Neuronal stem cell (in vitro differentiated cells): ENCODE data around the gene TUBE1.

ENCODE experiments used
- DNase-seq: peaks from one replicate; pipeline ENCODE4 v3.0.0-alpha.2; 2013; ENCODE audit warnings: low spot score
- H2AFZ ChIP-seq: one replicate; pipeline ENCODE4 v1.6.1; 2013; ENCODE audit warnings: mild to moderate bottlenecking, low read length, inconsistent platforms
- H2AK5ac ChIP-seq: 2 replicates; pipeline ENCODE4 v1.6.1; 2013; ENCODE audit warnings: low read depth, mild to moderate bottlenecking, inconsistent platforms, low read length, moderate library complexity, mixed read lengths
- H2BK120ac ChIP-seq: 2 replicates; pipeline ENCODE4 v1.6.1; 2013; ENCODE audit warnings: low read depth, mild to moderate bottlenecking, inconsistent platforms, low read length, moderate library complexity, mixed read lengths
- H2BK12ac ChIP-seq: one replicate; pipeline ENCODE4 v1.6.1; 2013; ENCODE audit warnings: low read length, inconsistent platforms
- H2BK15ac ChIP-seq: 2 replicates; pipeline ENCODE4 v1.6.1; 2013; ENCODE audit warnings: mild to moderate bottlenecking, low read length, inconsistent platforms, mixed read lengths
- H2BK5ac ChIP-seq: one replicate; pipeline ENCODE4 v1.6.1; 2013; ENCODE audit warnings: inconsistent platforms, mild to moderate bottlenecking, low read length, moderate library complexity
- H3K14ac ChIP-seq: one replicate; pipeline ENCODE4 v1.6.1; 2013; ENCODE audit warnings: low read length, inconsistent platforms
- H3K18ac ChIP-seq: 2 replicates; pipeline ENCODE4 v1.6.1; 2013; ENCODE audit warnings: low read length, inconsistent platforms
- H3K23ac ChIP-seq: 2 replicates; pipeline ENCODE4 v1.6.1; 2013; ENCODE audit warnings: low read depth, mild to moderate bottlenecking, mixed read lengths, low read length, inconsistent platforms; ENCODE audit not compliant: poor library complexity
- H3K27ac ChIP-seq: replicated peaks from 3 replicates; pipeline ENCODE4 v1.5.1; 2013; ENCODE audit warnings: low read length, inconsistent platforms
- H3K27me3 ChIP-seq, 3 experiments: 2 replicates each; pipeline ENCODE4 v1.6.1; 2013; ENCODE audit warnings: low read length in 3 of 3, mild to moderate bottlenecking in 2 of 3, inconsistent platforms in 1 of 3, low read depth in 1 of 3, mixed read lengths in 1 of 3, moderate library complexity in 1 of 3; ENCODE audit not compliant: control insufficient read depth in 3 of 3, insufficient read depth in 3 of 3
- H3K36me3 ChIP-seq, 2 donors: replicated peaks in 1 of 2; 2 replicates each; pipeline ENCODE4 v1.6.1; 2013; ENCODE audit warnings: low read length in 2 of 2; ENCODE audit not compliant: control insufficient read depth in 2 of 2, insufficient read depth in 2 of 2
- H3K4ac ChIP-seq: 2 replicates; pipeline ENCODE4 v1.6.1; 2013; ENCODE audit warnings: inconsistent platforms, mild to moderate bottlenecking, low read length, moderate library complexity
- H3K4me1 ChIP-seq, 2 donors: 1 replicate in 1 of 2; 2 replicates in 1 of 2; pipeline ENCODE4 v1.6.1; 2013; ENCODE audit warnings: low read length in 2 of 2, low read depth in 1 of 2; ENCODE audit not compliant: control insufficient read depth in 2 of 2, insufficient read depth in 1 of 2
- H3K4me2 ChIP-seq: one replicate; pipeline ENCODE4 v1.6.1; 2013; ENCODE audit warnings: mild to moderate bottlenecking, low read length, inconsistent platforms; ENCODE audit not compliant: insufficient read depth, poor library complexity, severe bottlenecking
- H3K4me3 ChIP-seq, 2 donors: 2 replicates each; pipeline ENCODE4 v1.5.1; 2013; ENCODE audit warnings: low read length in 2 of 2, mild to moderate bottlenecking in 2 of 2, inconsistent platforms in 1 of 2, moderate library complexity in 1 of 2
- H3K79me1 ChIP-seq: one replicate; pipeline ENCODE4 v1.6.1; 2013; ENCODE audit warnings: low read depth, mild to moderate bottlenecking, inconsistent platforms, low read length, moderate library complexity
- H3K9ac ChIP-seq: one replicate; pipeline ENCODE4 v1.6.1; 2013; ENCODE audit warnings: mild to moderate bottlenecking, low read depth, low read length, inconsistent platforms; ENCODE audit not compliant: poor library complexity
- H3K9me3 ChIP-seq, 2 donors: replicated peaks in 1 of 2; 2 replicates each; pipeline versions ENCODE3 to v1.6.1; 2013; ENCODE audit warnings: low read length in 2 of 2, mild to moderate bottlenecking in 2 of 2, inconsistent platforms in 1 of 2, low read depth in 1 of 2, mixed read lengths in 1 of 2, moderate library complexity in 1 of 2; ENCODE audit not compliant: control insufficient read depth in 2 of 2, insufficient read depth in 1 of 2
- H4K8ac ChIP-seq: one replicate; pipeline ENCODE4 v1.6.1; 2013; ENCODE audit warnings: low read depth, mild to moderate bottlenecking, inconsistent platforms, low read length, moderate library complexity
- H4K91ac ChIP-seq: one replicate; pipeline ENCODE4 v1.6.1; 2013; ENCODE audit warnings: low read length, low read depth, mild to moderate bottlenecking, inconsistent platforms; ENCODE audit not compliant: poor library complexity
- WGBS, 2 donors: extraction: QIAGEN DNeasy Blood & Tissue Kit; methylation state at CpG; one replicate each; pipeline ENCODE4 v1.1.7; 2013; ENCODE audit warnings: missing lambda C conversion rate in 2 of 2, mixed read lengths in 1 of 2; ENCODE audit not compliant: insufficient read length in 2 of 2, insufficient replicate concordance in 1 of 2; ENCODE audit errors: extremely low coverage in 2 of 2; 5-methylcytosine and 5-hydroxymethylcytosine counted together

Gene TUBE1

DNA sequence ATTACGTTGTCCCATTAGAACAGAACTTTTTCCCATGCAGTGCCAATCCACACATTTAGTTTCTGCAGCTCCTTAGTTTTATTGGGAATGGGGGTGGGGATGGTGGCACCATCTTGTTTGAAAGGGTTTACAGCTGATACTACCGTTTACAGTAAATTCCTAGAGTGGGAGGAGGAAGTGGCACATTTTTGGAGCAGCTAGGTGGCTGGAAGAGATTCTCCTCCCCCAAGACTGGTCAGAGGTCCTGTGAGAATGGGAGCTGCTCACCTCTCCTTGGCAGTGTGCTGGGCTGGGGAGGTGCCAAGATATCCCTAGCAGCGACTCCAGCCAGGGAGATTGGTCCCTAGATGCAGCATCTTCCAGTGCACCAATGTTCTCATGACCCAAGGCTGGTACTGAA is 45.7 kb downstream of the TUBE1 start:
- Histone ChIP-seq H3K27ac (no peak overlapping the region), H3K79me1 (no peaks in the 10 kb centered on the region), H3K23ac (no peak overlapping the region), H2BK12ac (no peak overlapping the region), H3K9me3 (peaks cover 0 to under 1% of the 10 kb centered on the region in 2 donors), H3K18ac (no peak overlapping the region), H3K4me1 (peaks cover 0 to 9% of the 10 kb centered on the region in 2 donors), H3K27me3 (no peaks in the 10 kb centered on the region), H2BK15ac (no peak overlapping the region), H2AFZ (peak overlapping the region; percentile 94), H3K4me2 (no peak overlapping the region), H3K9ac (no peak overlapping the region), H3K4ac (no peak overlapping the region), H3K4me3 (no peak overlapping the region), H4K8ac (no peak overlapping the region), H4K91ac (no peak overlapping the region), H2BK120ac (no peak overlapping the region), H3K14ac (no peak overlapping the region), H3K36me3 (no peaks in the 10 kb centered on the region), H2AK5ac (peak overlapping the region; percentile 2), H2BK5ac (no peak overlapping the region)
- DNase-seq, result no peak
- WGBS, 2 donors, result no CpG with 5 or more reads among the region's 3 CpGs

GRCh38 chr6:112040956-112041355 is 46.3 kb downstream of the TUBE1 start:
- DNase-seq, result no peak
- H3K4me3 ChIP-seq, result no peak overlapping the region
- H2BK120ac ChIP-seq, result no peak overlapping the region
- no peak overlapping the region for H4K8ac ChIP-seq
- no peak overlapping the region for H3K9ac ChIP-seq
- H3K36me3 ChIP-seq, result no peaks in the 10 kb centered on the region
- H2AK5ac ChIP-seq, result no peak overlapping the region
- no peak overlapping the region for H2BK15ac ChIP-seq
- no peak overlapping the region for H3K18ac ChIP-seq
- no peak overlapping the region for H3K23ac ChIP-seq
- H3K27ac ChIP-seq, result no peak overlapping the region
- WGBS, 2 donors, result no CpG with 5 or more reads among the region's 1 CpG
- H3K27me3 ChIP-seq, result no peaks in the 10 kb centered on the region
- no peak overlapping the region for H2BK5ac ChIP-seq
- H3K4me1 ChIP-seq, result peaks cover 0 to 9% of the 10 kb centered on the region in 2 donors
- no peak overlapping the region for H4K91ac ChIP-seq
- H3K4me2 ChIP-seq, result no peak overlapping the region
- no peaks in the 10 kb centered on the region for H3K79me1 ChIP-seq
- H3K9me3 ChIP-seq, result no peaks in the 10 kb centered on the region
- H2BK12ac ChIP-seq, result no peak overlapping the region
- peak overlapping the region; percentile 94 for H2AFZ ChIP-seq
- no peak overlapping the region for H3K14ac ChIP-seq
- no peak overlapping the region for H3K4ac ChIP-seq

GRCh38 chr6:112039431-112039770 is 47.9 kb downstream of the TUBE1 start:
- H3K14ac ChIP-seq, result no peak overlapping the region
- H3K18ac ChIP-seq, result no peak overlapping the region
- H3K36me3 ChIP-seq, result no peaks in the 10 kb centered on the region
- no CpG with 5 or more reads among the region's 2 CpGs for WGBS, 2 donors
- no peak overlapping the region for H4K91ac ChIP-seq
- H2BK12ac ChIP-seq, result no peak overlapping the region
- H2BK5ac ChIP-seq, result no peak overlapping the region
- no peak overlapping the region for H2BK15ac ChIP-seq
- H3K4me2 ChIP-seq, result no peak overlapping the region
- no peak overlapping the region for H3K4me3 ChIP-seq
- no peak overlapping the region for H3K27ac ChIP-seq
- H3K9ac ChIP-seq, result no peak overlapping the region
- H3K23ac ChIP-seq, result no peak overlapping the region
- no peaks in the 10 kb centered on the region for H3K9me3 ChIP-seq
- H4K8ac ChIP-seq, result no peak overlapping the region
- no peaks in the 10 kb centered on the region for H3K27me3 ChIP-seq
- H2BK120ac ChIP-seq, result no peak overlapping the region
- no peak overlapping the region for H3K4ac ChIP-seq
- H3K4me1 ChIP-seq, result peaks cover 0 to 9% of the 10 kb centered on the region in 2 donors
- no peak for DNase-seq
- H3K79me1 ChIP-seq, result no peaks in the 10 kb centered on the region
- no peak overlapping the region for H2AFZ ChIP-seq
- H2AK5ac ChIP-seq, result no peak overlapping the region

GRCh38 chr6:112038756-112039430 is 48.4 kb downstream of the TUBE1 start:
- no peaks in the 10 kb centered on the region for H3K27me3 ChIP-seq
- H3K79me1 ChIP-seq, result no peaks in the 10 kb centered on the region
- no peak overlapping the region for H2BK15ac ChIP-seq
- H3K9me3 ChIP-seq, result no peaks in the 10 kb centered on the region
- no peak overlapping the region for H3K18ac ChIP-seq
- no peak overlapping the region for H3K27ac ChIP-seq
- H3K36me3 ChIP-seq, result no peaks in the 10 kb centered on the region
- no peak overlapping the region for H2BK12ac ChIP-seq
- DNase-seq, result no peak
- H2AK5ac ChIP-seq, result no peak overlapping the region
- no peak overlapping the region for H3K9ac ChIP-seq
- no peak overlapping the region for H3K4me2 ChIP-seq
- H3K23ac ChIP-seq, result no peak overlapping the region
- H3K4me1 ChIP-seq, result peaks cover 0 to 12% of the 10 kb centered on the region in 2 donors
- no peak overlapping the region for H2BK5ac ChIP-seq
- H3K4me3 ChIP-seq, result no peak overlapping the region
- H4K91ac ChIP-seq, result no peak overlapping the region
- WGBS, 2 donors, result no CpG with 5 or more reads among the region's 15 CpGs
- H3K14ac ChIP-seq, result no peak overlapping the region
- no peak overlapping the region for H2BK120ac ChIP-seq
- no peak overlapping the region for H3K4ac ChIP-seq
- no peak overlapping the region for H4K8ac ChIP-seq
- H2AFZ ChIP-seq, result peak overlapping the region; percentile 73
